RWPE2 (cell line): ENCODE results near the gene LGR4.
A peak's percentile ranks its signal among the peaks of the same experiment; 100 is the strongest.

ENCODE experiments used
- ATAC-seq: fragments of 200-7000 bp; cut with Tn5 transposase; 3 replicates; pipeline ENCODE4 v1.9.1; 2021; ENCODE audit warnings: low read depth
- DNase-seq: peaks from one replicate; pipeline ENCODE4 v3.0.0-alpha.2; 2020; ENCODE audit warnings: low spot score
- H3K27ac ChIP-seq: fragments of 450-650 bp; 2 replicates; pipeline ENCODE4 v1.5.1; 2017; ENCODE audit warnings: mild to moderate bottlenecking; ENCODE audit not compliant: poor library complexity, severe bottlenecking
- H3K27me3 ChIP-seq: fragments of 250-450 bp; sonication (Bioruptor Pico); 2 replicates; pipeline ENCODE4 v1.5.1; 2021; ENCODE audit warnings: mild to moderate bottlenecking, moderate library complexity; ENCODE audit not compliant: insufficient read depth, poor library complexity, severe bottlenecking
- H3K36me3 ChIP-seq: fragments of 250-450 bp; sonication (Bioruptor Pico); 2 replicates; pipeline ENCODE4 v1.5.1; 2020; ENCODE audit warnings: low read depth, mild to moderate bottlenecking, moderate library complexity
- H3K4me1 ChIP-seq: fragments of 250-450 bp; sonication (Bioruptor Pico); 2 replicates; pipeline ENCODE4 v1.5.1; 2021; ENCODE audit warnings: mild to moderate bottlenecking, moderate library complexity; ENCODE audit not compliant: insufficient read depth, poor library complexity, severe bottlenecking
- H3K4me3 ChIP-seq: fragments of 250-450 bp; sonication (Bioruptor Pico); 2 replicates; pipeline ENCODE4 v1.5.1; 2021; ENCODE audit warnings: mild to moderate bottlenecking, moderate library complexity; ENCODE audit not compliant: severe bottlenecking
- H3K9me3 ChIP-seq: fragments of 250-450 bp; sonication (Bioruptor Pico); 2 replicates; pipeline ENCODE4 v1.5.1; 2021; ENCODE audit warnings: mild to moderate bottlenecking, moderate library complexity; ENCODE audit not compliant: severe bottlenecking
- TF ChIP-seq, protein P1 (sequence below): fragments of 450-650 bp; IDR thresholded peaks from one replicate; pipeline ENCODE4 v1.5.1; 2017; ENCODE audit warnings: mild to moderate bottlenecking, moderate library complexity; ENCODE audit not compliant: poor library complexity, severe bottlenecking

The LGR4 gene

DNA sequence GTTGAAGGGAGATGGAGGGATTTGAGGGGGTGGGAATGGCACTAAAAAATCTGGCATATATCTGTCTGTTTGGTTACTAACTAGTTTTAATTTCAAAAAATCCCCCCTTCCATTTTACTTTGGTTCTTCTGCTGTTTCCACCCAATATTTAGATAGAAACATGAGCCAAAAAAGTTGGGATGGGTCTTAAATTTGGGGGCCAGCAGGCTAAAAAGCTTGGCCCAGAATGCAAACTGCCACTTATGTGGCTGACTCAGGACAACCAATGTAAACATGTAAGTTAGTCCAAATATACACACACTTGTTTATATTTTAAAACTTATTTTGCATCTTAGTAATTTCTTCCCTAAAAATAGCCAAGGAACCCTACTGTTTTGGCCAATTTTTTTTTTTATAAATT is 35.7 kb downstream of the LGR4 start:
- no peak overlapping the region for H3K27ac ChIP-seq
- no peak overlapping the region for H3K4me3 ChIP-seq
- peaks cover 2% of the 10 kb centered on the region for H3K4me1 ChIP-seq
- H3K27me3 ChIP-seq, result no peaks in the 10 kb centered on the region
- TF ChIP-seq, protein P1, sequence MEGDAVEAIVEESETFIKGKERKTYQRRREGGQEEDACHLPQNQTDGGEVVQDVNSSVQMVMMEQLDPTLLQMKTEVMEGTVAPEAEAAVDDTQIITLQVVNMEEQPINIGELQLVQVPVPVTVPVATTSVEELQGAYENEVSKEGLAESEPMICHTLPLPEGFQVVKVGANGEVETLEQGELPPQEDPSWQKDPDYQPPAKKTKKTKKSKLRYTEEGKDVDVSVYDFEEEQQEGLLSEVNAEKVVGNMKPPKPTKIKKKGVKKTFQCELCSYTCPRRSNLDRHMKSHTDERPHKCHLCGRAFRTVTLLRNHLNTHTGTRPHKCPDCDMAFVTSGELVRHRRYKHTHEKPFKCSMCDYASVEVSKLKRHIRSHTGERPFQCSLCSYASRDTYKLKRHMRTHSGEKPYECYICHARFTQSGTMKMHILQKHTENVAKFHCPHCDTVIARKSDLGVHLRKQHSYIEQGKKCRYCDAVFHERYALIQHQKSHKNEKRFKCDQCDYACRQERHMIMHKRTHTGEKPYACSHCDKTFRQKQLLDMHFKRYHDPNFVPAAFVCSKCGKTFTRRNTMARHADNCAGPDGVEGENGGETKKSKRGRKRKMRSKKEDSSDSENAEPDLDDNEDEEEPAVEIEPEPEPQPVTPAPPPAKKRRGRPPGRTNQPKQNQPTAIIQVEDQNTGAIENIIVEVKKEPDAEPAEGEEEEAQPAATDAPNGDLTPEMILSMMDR, result no peak
- ATAC-seq (no peak), DNase-seq (no peak)
- no peaks in the 10 kb centered on the region for H3K36me3 ChIP-seq
- H3K9me3 ChIP-seq, result no peaks in the 10 kb centered on the region

DNA sequence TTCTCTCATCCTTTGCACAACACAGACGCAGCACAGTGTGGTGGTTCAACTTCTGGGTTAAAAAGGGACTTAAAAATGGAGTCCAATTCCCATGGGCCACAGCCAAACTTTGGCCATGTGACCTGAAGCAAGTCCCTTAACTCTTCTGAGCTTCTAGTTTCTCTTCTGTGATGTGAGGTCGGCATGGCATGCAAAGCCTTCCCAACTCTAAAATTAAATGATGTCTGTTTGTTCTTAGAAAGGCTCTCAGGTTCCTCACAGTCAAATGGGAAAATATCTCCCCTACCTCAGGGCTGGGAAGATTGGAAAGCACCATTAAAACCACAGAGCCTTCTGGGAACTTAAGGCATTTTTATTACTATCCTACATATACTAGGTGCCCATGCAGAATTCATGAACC is 38.8 kb downstream of the LGR4 start:
- TF ChIP-seq, protein P1, result no peak
- H3K27ac ChIP-seq, result no peak overlapping the region

DNA sequence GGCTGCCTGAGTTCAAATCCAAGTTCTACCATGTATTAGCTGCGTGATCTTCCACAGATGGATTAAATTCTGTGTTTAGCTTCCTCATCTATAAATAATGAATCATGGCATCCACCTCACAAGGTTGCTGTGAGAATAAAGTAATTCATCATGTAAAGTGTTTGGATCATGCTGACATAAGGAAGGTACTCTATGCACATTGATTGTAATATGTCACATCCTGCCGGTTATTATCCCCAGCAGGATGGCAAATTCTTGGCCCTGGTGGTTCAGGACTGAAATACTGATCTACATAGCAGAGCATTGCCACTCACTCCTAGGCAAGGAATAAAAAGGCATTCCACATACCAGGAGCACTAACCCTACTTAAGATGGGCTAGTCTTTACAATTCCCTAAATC is 40.8 kb downstream of the LGR4 start:
- H3K9me3 ChIP-seq, result no peaks in the 10 kb centered on the region
- ATAC-seq (no peak), DNase-seq (no peak)
- H3K27me3 ChIP-seq, result no peaks in the 10 kb centered on the region
- no peak overlapping the region for H3K4me3 ChIP-seq
- TF ChIP-seq, protein P1, result no peak
- H3K4me1 ChIP-seq, result peaks cover 28% of the 10 kb centered on the region
- H3K36me3 ChIP-seq, result no peaks in the 10 kb centered on the region
- H3K27ac ChIP-seq, result no peak overlapping the region

More for the DNA sequence above, 38.8 kb downstream of the LGR4 start:
- Histone ChIP-seq H3K27me3 (no peaks in the 10 kb centered on the region), H3K4me1 (peaks cover 17% of the 10 kb centered on the region), H3K36me3 (no peaks in the 10 kb centered on the region), H3K4me3 (no peak overlapping the region), H3K9me3 (no peaks in the 10 kb centered on the region)
- ATAC-seq (no peak), DNase-seq (no peak)

DNA sequence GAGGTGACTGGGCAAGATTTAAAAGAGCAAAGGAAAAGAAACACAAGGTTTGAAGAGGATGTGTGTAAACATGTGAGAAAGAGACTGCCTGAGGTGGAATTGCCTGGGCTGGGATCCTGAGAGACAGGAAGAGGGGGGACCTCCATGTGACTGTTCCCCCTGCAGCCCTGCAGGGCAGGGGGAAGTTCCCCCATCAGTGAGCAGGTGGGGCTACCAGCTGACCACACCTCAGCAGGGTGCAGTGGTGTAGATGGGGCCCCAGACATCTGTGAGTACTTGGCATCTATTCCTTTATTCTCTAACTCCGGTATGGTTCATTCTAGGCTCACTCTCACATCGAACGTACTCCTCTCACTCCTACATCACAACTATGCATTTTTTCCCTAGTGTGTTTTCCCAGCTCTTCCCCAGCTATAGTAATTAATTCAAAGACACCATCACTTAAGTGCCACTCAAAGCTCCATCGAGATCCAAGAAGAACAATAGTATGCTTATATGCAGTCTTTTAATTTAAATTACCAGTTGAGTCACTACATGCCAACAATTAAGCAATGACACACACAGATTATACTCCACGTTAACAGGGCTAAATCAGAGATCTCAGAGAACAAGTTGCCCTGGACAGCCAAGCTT is 42.7 kb downstream of the LGR4 start:
- H3K27ac ChIP-seq, result peak overlapping the region; percentile 72
- TF ChIP-seq, protein P1, result no peak
- H3K27me3 ChIP-seq, result no peaks in the 10 kb centered on the region
- peak; percentile 43 for DNase-seq
- no peaks in the 10 kb centered on the region for H3K36me3 ChIP-seq
- no peaks in the 10 kb centered on the region for H3K9me3 ChIP-seq
- H3K4me1 ChIP-seq, result peaks cover 29% of the 10 kb centered on the region
- no peak overlapping the region for H3K4me3 ChIP-seq
- ATAC-seq, result peak; percentile 70
